Left lung (tissue), 10 donors: ENCODE results near the gene POLR2E. TPM values are rescaled to one million over a fixed set of nuclear protein-coding genes. Genes with fewer than 3 reads are reported as not detected.

ENCODE experiments used
- ATAC-seq: fragments of 200-7000 bp; cut with Tn5 transposase; one replicate; pipeline ENCODE4 v1.9.1; 2020; ENCODE audit warnings: moderate library complexity
- DNase-seq, 4 donors: peaks; one replicate each; pipeline ENCODE4 v3.0.0-alpha.2; 2013 to 2020
- H3K27ac ChIP-seq, 2 donors: fragments of 200-600 bp; sonication (generic) in 1 of 2; one replicate each; pipeline versions ENCODE4 v1.5.0 to v1.8.0; 2020 to 2021
- H3K27me3 ChIP-seq, 2 donors: fragments of 200-600 bp; sonication (generic) in 1 of 2; one replicate each; pipeline versions ENCODE4 v1.5.0 to v1.8.0; 2020 to 2021
- H3K36me3 ChIP-seq, 2 donors: fragments of 200-600 bp; sonication (generic) in 1 of 2; one replicate each; pipeline versions ENCODE4 v1.5.0 to v1.8.0; 2020 to 2021
- H3K4me1 ChIP-seq, 2 donors: fragments of 200-600 bp; one replicate each; pipeline ENCODE4 v1.8.0; 2021
- H3K4me3 ChIP-seq, 2 donors: fragments of 200-600 bp; sonication (generic) in 1 of 2; one replicate each; pipeline versions ENCODE4 v1.5.0 to v1.8.0; 2020 to 2021; ENCODE audit warnings: mild to moderate bottlenecking in 1 of 2
- H3K9me3 ChIP-seq, 2 donors: fragments of 200-600 bp; sonication (generic) in 1 of 2; one replicate each; pipeline versions ENCODE4 v1.5.0 to v1.8.0; 2020 to 2021
- intact Hi-C, 2 donors: fragments of 100-400 bp; cut with DNase I; formaldehyde crosslinking; loops; one replicate each; pipeline versions ENCODE4 v1.11.2 to v1.14.2; 2022
- polyA plus RNA-seq, 6 donors: library from polyadenylated mRNA; unstranded; fragments of 120-200 nt; gene quantifications; one replicate each; pipeline ENCODE4 v1.2.1, GENCODE V29; 2013; ENCODE audit not compliant: insufficient read length in 6 of 6
- total RNA-seq, 2 donors: library from RNA; stranded (reverse); fragmentation: NEBNext Ultra II Directional; extraction: Animal tissue kit (Norgen Biotek cat#: 25700); gene quantifications; one replicate each; pipeline ENCODE4 v1.2.1, GENCODE V29; 2021
- TF ChIP-seq, protein P1 (sequence below), 2 donors: fragments of 200-600 bp; sonication (generic) in 1 of 2; IDR thresholded peaks; one replicate each; pipeline versions ENCODE4 v1.5.0 to v1.8.0; 2021; ENCODE audit warnings: antibody characterized with exemption in 2 of 2
- donor health status: DM: no; HTN: yes; CAD: no.
- donor health status: DM: no; HTN: no; CAD: no.

POLR2E gene
- total and polyA plus RNA-seq, 8 donors: 120 to 160 (median 139) TPM

DNA sequence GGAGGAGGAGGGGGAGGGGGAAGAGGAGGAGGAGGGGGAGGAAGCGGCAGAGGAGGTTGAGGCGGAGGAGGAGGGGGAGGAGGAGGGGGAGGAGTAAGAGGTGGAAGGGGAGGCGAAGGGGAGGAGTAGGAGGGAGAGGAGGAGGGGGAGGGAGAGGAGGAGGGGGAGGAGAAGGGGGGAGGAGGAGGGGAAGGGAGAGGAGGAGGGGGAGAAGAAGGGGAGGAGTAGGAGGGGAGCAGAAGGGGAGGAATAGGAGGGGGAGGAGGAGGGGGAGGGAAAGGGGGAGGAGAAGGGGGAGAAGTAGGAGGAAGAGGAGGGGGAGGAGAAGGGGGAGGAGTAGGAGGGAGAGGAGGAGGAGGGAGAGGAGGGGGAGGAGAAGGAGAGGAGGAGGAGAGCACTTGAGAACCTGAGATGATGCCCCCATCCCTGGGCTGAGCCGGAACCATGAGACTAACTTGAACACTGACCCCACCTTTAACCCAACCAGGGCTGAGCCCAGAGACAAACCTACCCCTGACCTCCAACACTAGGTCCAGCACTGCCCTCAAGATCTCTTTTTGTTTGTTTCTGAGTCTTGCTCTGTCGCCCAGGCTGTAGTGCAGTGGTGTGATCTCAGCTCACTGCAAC, 42.7 kb downstream of the POLR2E start:
- peaks cover 0 to 40% of the 10 kb centered on the region in 2 donors for H3K36me3 ChIP-seq
- intact Hi-C loops: no loop called here
- H3K27me3 ChIP-seq: no peaks in the 10 kb centered on the region
- TF ChIP-seq, protein P1, sequence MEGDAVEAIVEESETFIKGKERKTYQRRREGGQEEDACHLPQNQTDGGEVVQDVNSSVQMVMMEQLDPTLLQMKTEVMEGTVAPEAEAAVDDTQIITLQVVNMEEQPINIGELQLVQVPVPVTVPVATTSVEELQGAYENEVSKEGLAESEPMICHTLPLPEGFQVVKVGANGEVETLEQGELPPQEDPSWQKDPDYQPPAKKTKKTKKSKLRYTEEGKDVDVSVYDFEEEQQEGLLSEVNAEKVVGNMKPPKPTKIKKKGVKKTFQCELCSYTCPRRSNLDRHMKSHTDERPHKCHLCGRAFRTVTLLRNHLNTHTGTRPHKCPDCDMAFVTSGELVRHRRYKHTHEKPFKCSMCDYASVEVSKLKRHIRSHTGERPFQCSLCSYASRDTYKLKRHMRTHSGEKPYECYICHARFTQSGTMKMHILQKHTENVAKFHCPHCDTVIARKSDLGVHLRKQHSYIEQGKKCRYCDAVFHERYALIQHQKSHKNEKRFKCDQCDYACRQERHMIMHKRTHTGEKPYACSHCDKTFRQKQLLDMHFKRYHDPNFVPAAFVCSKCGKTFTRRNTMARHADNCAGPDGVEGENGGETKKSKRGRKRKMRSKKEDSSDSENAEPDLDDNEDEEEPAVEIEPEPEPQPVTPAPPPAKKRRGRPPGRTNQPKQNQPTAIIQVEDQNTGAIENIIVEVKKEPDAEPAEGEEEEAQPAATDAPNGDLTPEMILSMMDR (IDR thresholded peaks at IDR 0.05): no peak
- H3K9me3 ChIP-seq: peaks cover 0 to 13% of the 10 kb centered on the region in 2 donors
- H3K27ac ChIP-seq: no peak overlapping the region
- ATAC-seq (no peak), DNase-seq (no peak)
- H3K4me3 ChIP-seq: no peak overlapping the region
- no peaks in the 10 kb centered on the region for H3K4me1 ChIP-seq

DNA sequence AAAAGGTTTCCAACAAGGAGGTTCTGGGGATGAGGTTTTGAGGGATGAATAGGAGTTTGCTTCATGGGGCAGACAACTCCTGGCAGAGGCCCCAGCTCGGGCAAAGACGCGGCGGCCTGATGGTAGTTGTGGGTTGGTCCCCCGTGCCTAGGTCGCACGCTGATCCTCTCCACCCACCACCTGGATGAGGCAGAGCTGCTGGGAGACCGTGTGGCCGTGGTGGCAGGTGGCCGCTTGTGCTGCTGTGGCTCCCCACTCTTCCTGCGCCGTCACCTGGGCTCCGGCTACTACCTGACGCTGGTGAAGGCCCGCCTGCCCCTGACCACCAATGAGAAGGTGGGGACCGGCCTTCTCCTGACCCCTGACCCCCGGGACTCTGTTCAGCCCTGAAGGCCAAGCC, 43.4 kb downstream of the POLR2E start:
- Histone ChIP-seq H3K27me3 (no peaks in the 10 kb centered on the region), H3K27ac (no peak overlapping the region), H3K4me3 (no peak overlapping the region), H3K36me3 (peaks cover 0 to 40% of the 10 kb centered on the region in 2 donors), H3K4me1 (no peaks in the 10 kb centered on the region), H3K9me3 (peaks cover 0 to 6% of the 10 kb centered on the region in 2 donors)
- TF ChIP-seq, protein P1 (IDR thresholded peaks at IDR 0.05): no peak
- no peak for ATAC-seq
- DNase-seq: peak in 1 of 4 donors; percentile 59
- intact Hi-C loops: no loop called here

DNA sequence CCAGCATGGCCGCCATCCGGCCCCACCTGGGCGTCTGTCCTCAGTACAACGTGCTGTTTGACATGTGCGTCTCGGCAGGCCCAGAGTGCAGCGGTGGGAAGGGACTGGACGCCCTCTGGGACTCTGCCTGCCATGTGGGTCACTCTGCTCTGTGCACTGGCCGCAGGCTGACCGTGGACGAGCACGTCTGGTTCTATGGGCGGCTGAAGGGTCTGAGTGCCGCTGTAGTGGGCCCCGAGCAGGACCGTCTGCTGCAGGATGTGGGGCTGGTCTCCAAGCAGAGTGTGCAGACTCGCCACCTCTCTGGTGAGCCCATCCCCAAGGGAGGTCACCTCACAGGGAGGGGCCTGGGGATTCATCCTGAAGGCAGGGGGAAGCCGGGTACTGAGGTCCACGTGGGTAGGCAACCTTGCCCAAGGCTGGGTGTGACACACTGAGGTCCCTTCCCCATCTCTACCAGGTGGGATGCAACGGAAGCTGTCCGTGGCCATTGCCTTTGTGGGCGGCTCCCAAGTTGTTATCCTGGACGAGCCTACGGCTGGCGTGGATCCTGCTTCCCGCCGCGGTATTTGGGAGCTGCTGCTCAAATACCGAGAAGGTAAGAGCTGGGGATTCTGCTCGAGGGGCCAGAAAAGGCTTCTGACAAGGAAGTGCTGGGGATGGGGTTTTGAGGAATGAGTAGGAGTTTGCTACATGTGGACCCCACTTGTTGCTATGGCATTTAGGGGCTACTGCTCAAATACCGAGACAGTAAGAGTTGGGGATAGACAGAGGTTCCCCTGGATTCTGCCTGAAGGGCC, 44.0 kb downstream of the POLR2E start:
- no peaks in the 10 kb centered on the region for H3K4me1 ChIP-seq
- peaks cover 0 to 2% of the 10 kb centered on the region in 2 donors for H3K9me3 ChIP-seq
- H3K4me3 ChIP-seq: no peak overlapping the region
- TF ChIP-seq, protein P1 (IDR thresholded peaks at IDR 0.05): no peak
- DNase-seq: peak in 1 of 4 donors; percentile 51
- no peak for ATAC-seq
- peaks cover 0 to 40% of the 10 kb centered on the region in 2 donors for H3K36me3 ChIP-seq
- H3K27me3 ChIP-seq: no peaks in the 10 kb centered on the region
- H3K27ac ChIP-seq: no peak overlapping the region
- intact Hi-C loops: no loop called here

DNA sequence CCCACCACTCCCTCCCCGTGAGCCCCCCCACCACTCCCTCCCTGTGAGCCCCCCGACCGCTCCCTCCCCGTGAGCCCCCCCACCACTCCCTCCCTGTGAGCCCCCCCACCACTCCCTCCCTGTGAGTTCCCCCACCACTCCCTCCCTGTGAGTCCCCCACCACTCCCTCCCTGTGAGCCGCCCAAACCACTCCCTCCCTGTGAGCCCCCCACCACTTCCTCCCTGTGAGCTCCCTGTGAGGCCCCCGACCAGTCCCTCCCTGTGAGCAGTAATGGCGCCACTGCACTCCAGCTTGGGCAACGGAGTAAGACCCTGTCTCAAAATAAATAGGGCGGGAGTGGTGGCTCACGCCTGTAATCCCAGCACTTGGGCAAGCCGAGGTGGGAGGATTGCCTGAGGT, 45.4 kb downstream of the POLR2E start:
- ATAC-seq (no peak), DNase-seq (no peak)
- Histone ChIP-seq H3K9me3 (no peaks in the 10 kb centered on the region), H3K4me3 (no peak overlapping the region), H3K27me3 (no peaks in the 10 kb centered on the region), H3K36me3 (peaks cover 0 to 37% of the 10 kb centered on the region in 2 donors), H3K27ac (no peak overlapping the region), H3K4me1 (no peaks in the 10 kb centered on the region)
- intact Hi-C loops: no loop called here
- TF ChIP-seq, protein P1 (IDR thresholded peaks at IDR 0.05): no peak

DNA sequence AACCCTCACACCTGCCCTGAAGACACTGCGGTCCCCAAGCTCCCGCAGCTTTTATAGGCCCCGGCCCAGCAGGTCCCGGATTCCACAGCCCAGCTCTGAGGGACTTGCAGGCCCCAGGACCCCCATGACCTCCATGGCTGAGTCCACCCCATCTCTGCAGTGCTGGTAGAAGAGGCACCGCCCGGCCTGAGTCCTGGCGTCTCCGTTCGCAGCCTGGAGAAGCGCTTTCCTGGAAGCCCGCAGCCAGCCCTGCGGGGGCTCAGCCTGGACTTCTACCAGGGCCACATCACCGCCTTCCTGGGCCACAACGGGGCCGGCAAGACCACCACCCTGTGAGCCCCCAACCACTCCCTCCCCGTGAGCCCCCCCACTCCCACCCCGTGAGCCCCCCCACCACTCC, 46.1 kb downstream of the POLR2E start:
- intact Hi-C loops: no loop called here
- TF ChIP-seq, protein P1 (IDR thresholded peaks at IDR 0.05): no peak
- H3K9me3 ChIP-seq: no peaks in the 10 kb centered on the region
- peaks cover 0 to 37% of the 10 kb centered on the region in 2 donors for H3K36me3 ChIP-seq
- H3K4me1 ChIP-seq: no peaks in the 10 kb centered on the region
- no peaks in the 10 kb centered on the region for H3K27me3 ChIP-seq
- DNase-seq: peak in 1 of 4 donors; percentile 39
- no peak overlapping the region for H3K4me3 ChIP-seq
- no peak for ATAC-seq
- H3K27ac ChIP-seq: no peak overlapping the region
